Left cardiac atrium (tissue), 4 donors: Measurements from ENCODE around the gene SLC39A11. TPM values are rescaled to one million over a fixed set of nuclear protein-coding genes. Genes with fewer than 3 reads are reported as not detected.

Source experiments
- ATAC-seq, 2 donors: fragments of 200-7000 bp; cut with Tn5 transposase; one replicate each; pipeline ENCODE4 v1.9.1; 2020; ENCODE audit warnings: mild to moderate bottlenecking in 2 of 2, moderate library complexity in 2 of 2
- DNase-seq: peaks from one replicate; pipeline ENCODE4 v3.0.0-alpha.2; 2020
- intact Hi-C, 2 donors: fragments of 100-400 bp; cut with DNase I; formaldehyde crosslinking; loops; one replicate each; pipeline versions ENCODE4 v1.14.1 to v1.15.1; 2022 to 2023
- total RNA-seq, 2 donors: library from RNA; stranded (reverse); fragmentation: NEBNext Ultra II Directional; extraction: Animal tissue kit (Norgen Biotek cat#: 25700); gene quantifications; one replicate each; pipeline ENCODE4 v1.2.1, GENCODE V29; 2021
- donor health status: DM: no; HTN: yes; CAD: no.
- donor health status: DM: no; HTN: yes; CAD: no; lungs with severe emphysema.
- donor health status: DM: yes; HTN: yes; CAD: no.
- donor health status: Dilated cardiomyopathy.

SLC39A11 gene
- total RNA-seq, 2 donors from 2014 or later = 11.3 to 11.7 TPM

GRCh38 chr17:72971226-72971880 lies 121.1 kb downstream of the SLC39A11 start:
- intact Hi-C loops = no loop called here
- no peak for DNase-seq
- ATAC-seq = no peak

- DNase-seq (no peak), ATAC-seq (no peak)
- intact Hi-C loops = no loop called here
Measured at GRCh38 chr17:72970797-72971196, 121.7 kb downstream of the SLC39A11 start.

GRCh38 chr17:72970246-72970645 lies 122.2 kb downstream of the SLC39A11 start:
- intact Hi-C loops = no loop called here
- DNase-seq (no peak), ATAC-seq (no peak)

GRCh38 chr17:72969293-72969906 lies 123.1 kb downstream of the SLC39A11 start:
- intact Hi-C loops = no loop called here
- no peak for ATAC-seq

GRCh38 chr17:72968798-72969197 lies 123.7 kb downstream of the SLC39A11 start:
- ATAC-seq (no peak), DNase-seq (no peak)
- intact Hi-C loops = no loop called here

More at GRCh38 chr17:72969293-72969906, 123.1 kb downstream of the SLC39A11 start:
- DNase-seq = no peak

GRCh38 chr17:72967977-72968585 lies 124.4 kb downstream of the SLC39A11 start:
- no peak for ATAC-seq
- intact Hi-C loops = no loop called here

GRCh38 chr17:72967277-72967970 lies 125.1 kb downstream of the SLC39A11 start:
- intact Hi-C loops = no loop called here
- ATAC-seq (no peak), DNase-seq (no peak)

More at GRCh38 chr17:72967977-72968585, 124.4 kb downstream of the SLC39A11 start:
- DNase-seq = no peak

GRCh38 chr17:72962106-72962505 lies 130.4 kb downstream of the SLC39A11 start:
- intact Hi-C loops = no loop called here
- DNase-seq (no peak), ATAC-seq (no peak)

- DNase-seq = no peak
- ATAC-seq = no peak
- intact Hi-C loops = no loop called here
Measured at GRCh38 chr17:72955391-72956140, 136.9 kb downstream of the SLC39A11 start.

GRCh38 chr17:72954579-72954978 lies 137.9 kb downstream of the SLC39A11 start:
- ATAC-seq (no peak), DNase-seq (no peak)
- intact Hi-C loops = no loop called here

- intact Hi-C loops = no loop called here
- no peak for ATAC-seq
Measured at GRCh38 chr17:72953621-72954020, 138.9 kb downstream of the SLC39A11 start.

GRCh38 chr17:72952641-72953315 lies 139.7 kb downstream of the SLC39A11 start:
- ATAC-seq (peak in 1 of 2 donors; percentile 38), DNase-seq (no peak)
- intact Hi-C loops = no loop called here

More at GRCh38 chr17:72953621-72954020, 138.9 kb downstream of the SLC39A11 start:
- no peak for DNase-seq

- intact Hi-C loops = no loop called here
- ATAC-seq (no peak), DNase-seq (no peak)
Measured at GRCh38 chr17:72952220-72952619, 140.3 kb downstream of the SLC39A11 start.

GRCh38 chr17:72950242-72950931 lies 142.1 kb downstream of the SLC39A11 start:
- no peak for ATAC-seq
- intact Hi-C loops = no loop called here
- DNase-seq = no peak

- ATAC-seq = no peak
- intact Hi-C loops = no loop called here
- DNase-seq = no peak
Measured at GRCh38 chr17:72948115-72948514, 144.4 kb downstream of the SLC39A11 start.

- ATAC-seq (no peak), DNase-seq (no peak)
- intact Hi-C loops = no loop called here
Measured at GRCh38 chr17:72947475-72947874, 145.0 kb downstream of the SLC39A11 start.

- ATAC-seq = no peak
- intact Hi-C loops = no loop called here
- no peak for DNase-seq
Measured at GRCh38 chr17:72946696-72947095, 145.8 kb downstream of the SLC39A11 start.

GRCh38 chr17:72946156-72946555 lies 146.3 kb downstream of the SLC39A11 start:
- intact Hi-C loops = no loop called here
- DNase-seq = no peak
- ATAC-seq = no peak
